Astrocyte (in vitro differentiated cells and primary cell): ENCODE results near the gene CFI.

Experiments
- EZH2 ChIP-seq: IDR thresholded peaks from 2 replicates; pipeline ENCODE4 v1.6.1; 2012; ENCODE audit warnings: mild to moderate bottlenecking, low read length, inconsistent platforms; ENCODE audit not compliant: insufficient read depth
- TF ChIP-seq, protein P1 (sequence below): IDR thresholded peaks from 2 replicates; pipeline ENCODE4 v1.5.1; 2011; ENCODE audit warnings: low read depth, mild to moderate bottlenecking, inconsistent platforms, low read length, moderate library complexity; ENCODE audit not compliant: insufficient read depth

DNA sequence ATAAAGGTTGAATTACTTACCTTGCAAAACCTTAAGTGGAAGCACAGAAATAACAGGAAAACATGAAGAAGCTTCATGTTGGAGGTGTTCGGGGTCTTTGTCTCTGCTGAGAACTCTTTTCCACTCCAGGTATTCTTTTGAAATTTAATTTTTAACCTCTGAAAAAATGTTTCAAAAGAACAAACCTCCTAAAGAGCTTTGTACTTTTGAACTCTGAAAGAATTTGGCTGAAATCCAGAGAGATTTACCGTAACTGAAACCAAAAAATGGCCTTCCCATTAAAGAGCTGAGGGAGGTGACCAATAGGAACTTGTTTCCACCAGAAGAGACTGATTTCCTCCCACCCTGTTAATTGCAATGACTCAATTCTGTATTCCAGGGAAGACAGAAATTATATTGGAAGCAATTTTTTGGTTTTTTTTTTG lies at the start of gene CFI:
- TF ChIP-seq, protein P1, sequence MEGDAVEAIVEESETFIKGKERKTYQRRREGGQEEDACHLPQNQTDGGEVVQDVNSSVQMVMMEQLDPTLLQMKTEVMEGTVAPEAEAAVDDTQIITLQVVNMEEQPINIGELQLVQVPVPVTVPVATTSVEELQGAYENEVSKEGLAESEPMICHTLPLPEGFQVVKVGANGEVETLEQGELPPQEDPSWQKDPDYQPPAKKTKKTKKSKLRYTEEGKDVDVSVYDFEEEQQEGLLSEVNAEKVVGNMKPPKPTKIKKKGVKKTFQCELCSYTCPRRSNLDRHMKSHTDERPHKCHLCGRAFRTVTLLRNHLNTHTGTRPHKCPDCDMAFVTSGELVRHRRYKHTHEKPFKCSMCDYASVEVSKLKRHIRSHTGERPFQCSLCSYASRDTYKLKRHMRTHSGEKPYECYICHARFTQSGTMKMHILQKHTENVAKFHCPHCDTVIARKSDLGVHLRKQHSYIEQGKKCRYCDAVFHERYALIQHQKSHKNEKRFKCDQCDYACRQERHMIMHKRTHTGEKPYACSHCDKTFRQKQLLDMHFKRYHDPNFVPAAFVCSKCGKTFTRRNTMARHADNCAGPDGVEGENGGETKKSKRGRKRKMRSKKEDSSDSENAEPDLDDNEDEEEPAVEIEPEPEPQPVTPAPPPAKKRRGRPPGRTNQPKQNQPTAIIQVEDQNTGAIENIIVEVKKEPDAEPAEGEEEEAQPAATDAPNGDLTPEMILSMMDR, result no peak
- TF ChIP-seq EZH2, result no peak
